ENCODE measurements around the gene UCHL5.

DNA sequence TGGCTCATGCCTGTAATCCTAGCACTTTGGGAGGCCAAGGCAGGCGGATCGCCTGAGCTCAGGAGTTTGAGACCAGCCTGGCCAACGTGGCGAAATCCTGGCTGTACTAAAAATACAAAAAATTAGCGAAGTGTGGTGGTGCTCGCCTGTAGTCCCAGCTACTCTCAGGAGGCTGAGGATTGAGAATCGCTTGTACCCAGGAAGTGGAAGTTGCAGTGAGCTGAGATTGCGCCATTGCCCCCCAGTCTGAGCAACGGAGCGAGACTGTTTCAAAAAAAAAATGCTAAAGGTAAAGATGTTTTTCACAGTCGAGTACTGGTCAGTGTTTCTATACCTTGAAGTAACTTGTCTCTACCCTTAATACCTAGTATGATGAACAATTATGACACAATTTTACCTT is 35.0 kb upstream of the UCHL5 start:
- TF ChIP-seq NFIC (IDR thresholded peaks at IDR 0.05) (no peak), TEAD4 (IDR thresholded peaks at IDR 0.05) (no peak)
